ENCODE measurements around the gene LRR1.
"Not testable (repeated sequence)": the region's sequence is repeated elsewhere in the genome, so short reads cannot be mapped to it uniquely, and the experiment has no call there.

Gene LRR1

DNA sequence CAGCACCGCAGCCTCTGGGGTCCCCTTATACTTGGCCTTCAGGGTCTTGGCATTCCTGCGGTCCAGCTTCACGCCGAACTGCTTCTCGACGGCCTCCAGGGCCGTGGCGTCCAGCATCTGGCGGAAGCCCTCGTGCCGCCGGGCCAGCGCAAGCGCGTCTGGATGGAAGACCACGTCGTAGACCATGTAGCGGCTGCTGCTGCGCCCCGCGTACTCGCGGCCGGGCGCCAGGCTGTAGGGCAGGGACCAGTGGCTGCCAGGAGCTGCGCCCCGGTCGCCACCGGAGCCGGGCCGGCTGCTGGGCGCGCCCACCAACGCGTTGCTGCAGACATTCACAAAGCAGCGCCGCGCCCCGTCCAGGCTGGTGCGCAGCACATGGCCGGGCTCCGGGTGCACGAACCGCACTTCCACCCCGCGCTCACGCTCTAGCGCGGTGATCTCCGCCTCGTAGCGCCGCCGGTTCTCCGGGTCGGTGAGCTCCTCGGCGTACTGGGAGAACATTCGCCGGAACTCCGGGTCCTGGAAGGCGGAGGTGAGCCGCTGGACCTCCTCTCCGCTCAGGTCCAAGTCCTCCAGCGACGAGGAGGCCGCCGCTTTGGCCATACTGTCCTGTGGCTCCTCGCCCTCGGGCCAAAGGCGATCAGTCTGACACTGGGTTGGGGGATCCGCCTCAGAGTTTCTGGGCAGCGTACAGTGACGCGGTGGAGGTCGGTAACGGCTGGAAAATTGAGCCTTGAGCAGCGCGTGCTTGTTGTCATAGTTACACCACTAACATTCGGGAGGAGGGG is 36.0 kb downstream of the LRR1 start, which contains the start of gene DNAAF2:
Gene DNAAF2 (minus strand): TSS at position 698 of the 788 bp plus-strand sequence. CDS start 95 bp downstream, at position 603.
- DNase-seq: peak; percentile 76 to 82

DNA sequence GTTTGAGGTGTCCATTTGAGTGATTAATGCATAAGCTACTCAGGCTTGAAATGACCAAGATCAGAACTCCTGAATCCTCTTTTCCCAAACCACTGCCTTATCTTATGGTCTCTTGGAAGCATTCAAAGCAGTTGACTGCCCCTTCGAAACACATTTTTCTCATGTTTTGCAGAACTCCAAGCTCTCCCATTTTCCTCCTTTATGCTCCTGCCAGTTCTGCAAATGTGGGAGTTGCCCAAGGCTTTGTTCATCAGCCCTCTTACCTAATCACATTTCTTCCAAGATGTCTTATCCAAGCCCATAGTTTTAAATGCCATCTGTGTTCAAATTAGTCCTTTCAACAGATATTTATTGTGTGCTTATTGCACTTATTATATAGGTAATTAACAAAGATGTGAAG is 38.1 kb downstream of the LRR1 start:
- no peak for DNase-seq

DNA sequence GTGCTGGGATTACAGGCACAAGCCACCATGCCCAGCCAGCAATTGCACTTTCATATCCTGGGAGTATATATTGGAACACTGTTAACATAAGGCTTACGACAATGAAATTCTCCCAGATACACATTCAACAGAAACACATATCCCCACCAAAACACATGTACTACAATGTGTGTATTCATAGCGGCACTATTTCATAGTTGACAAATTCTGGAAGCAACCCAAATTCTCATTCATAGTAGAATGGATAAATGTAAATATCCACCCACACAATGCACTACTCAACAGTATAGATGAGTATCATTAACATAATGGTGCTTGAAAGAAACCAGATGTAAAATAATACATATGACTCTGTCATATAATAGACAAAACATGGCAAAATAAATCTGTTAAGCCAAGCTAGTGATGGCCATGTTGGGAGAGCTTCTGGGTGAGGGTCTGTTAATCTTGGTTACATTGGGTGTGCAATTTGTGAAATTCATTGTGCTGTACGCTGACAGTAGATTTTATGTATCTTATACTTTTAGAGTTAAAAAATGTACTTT is 38.9 kb downstream of the LRR1 start:
- no peak for DNase-seq

DNA sequence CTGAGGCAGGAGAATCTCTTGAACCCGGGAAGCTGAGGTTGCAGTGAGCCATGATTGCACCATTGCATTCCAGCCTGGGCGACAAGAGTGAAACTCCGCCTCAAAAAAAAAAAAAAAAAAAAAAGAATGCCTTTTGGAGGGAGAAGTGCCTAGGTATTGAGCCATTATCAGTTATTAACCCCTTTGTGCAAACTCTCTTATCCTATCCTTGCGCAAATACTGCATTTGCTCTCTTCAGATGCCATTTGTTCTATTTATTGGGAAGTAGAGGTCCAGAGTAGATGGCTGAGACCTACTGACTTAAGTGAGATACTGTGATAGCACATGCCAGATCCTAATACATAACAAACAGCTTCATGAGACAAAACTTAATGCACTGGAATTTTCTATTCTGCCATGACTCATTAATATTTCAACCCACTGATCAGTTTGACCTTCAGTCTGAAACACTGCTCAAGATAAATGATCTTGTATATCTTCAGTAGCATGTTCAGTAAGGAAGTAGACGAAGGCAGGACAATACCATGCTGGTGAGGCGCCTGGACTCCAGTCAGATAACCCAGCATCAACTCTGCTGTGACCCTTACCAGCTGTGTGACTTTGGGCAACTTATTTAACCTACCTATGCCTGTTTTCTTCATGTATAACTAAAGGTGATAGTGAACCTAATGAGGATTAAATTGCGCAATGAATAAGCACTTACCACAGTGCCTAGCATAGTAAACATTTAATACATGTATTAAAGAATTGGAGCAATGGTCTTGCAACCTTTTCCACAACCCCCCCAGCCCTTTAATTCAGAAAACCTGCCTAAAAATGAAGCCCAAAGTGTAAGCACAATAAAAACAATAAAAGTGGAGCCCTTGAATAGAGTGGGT is 42.0 kb downstream of the LRR1 start:
- DNase-seq: no peak

DNA sequence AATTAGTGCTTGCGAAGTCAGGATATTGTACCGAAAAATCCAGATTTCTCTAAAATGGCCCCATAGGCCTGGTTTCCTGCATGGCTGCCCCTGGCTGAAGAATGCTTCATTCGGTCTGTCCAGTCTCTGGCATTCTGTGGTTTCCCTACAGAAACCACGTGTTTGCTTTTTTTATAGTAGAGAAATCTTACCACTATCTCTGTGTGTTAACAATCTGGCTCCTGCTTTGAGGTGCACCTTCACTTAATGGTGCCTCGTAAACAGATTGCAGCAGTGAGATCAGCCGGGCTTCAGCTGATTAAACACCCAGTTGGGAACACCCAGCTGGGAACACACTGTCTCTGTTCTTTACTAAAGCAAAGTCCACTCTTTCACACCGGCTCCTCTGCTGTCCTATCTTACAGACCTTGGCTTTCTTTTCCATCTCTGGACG is 43.0 kb downstream of the LRR1 start:
- no peak for DNase-seq

DNA sequence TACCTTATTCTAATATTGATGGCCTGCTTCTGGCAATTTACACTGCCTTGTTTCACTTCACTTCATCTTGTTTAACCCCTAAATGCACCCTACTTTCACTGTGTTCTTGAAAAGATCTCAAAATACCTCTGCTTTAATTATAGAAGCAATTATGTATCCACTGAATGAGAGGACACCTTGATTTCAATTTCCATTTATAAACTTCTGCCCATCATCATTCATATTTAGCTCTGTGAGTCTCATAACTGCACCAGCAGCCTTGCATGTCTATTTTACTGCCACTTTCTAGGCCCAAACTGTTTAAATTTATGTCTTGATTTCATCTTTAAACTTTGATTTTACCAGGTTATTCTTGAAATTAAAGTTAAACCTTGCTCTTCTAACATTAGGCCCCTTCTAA is 43.4 kb downstream of the LRR1 start:
- DNase-seq: no peak

DNA sequence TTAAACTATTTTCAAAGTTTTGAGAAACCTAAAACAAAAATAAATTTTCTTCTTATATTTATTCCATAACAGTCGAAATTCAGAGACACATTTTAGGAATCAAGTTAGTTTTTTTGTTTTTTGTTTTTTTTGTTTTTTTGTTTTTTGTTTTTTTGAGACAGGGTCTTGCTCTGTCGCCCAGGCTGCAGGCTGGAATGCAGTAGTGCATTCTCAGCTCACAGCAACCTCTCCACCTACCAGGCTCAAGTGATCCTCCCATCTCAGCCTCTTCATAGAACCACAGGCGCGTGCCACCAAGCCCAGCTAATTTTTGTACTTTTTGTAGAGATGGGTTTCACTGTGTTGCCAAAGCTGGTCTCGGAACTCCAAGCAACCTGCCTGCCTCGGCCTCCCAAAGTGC is 54.8 kb downstream of the LRR1 start:
- no peak for DNase-seq

DNA sequence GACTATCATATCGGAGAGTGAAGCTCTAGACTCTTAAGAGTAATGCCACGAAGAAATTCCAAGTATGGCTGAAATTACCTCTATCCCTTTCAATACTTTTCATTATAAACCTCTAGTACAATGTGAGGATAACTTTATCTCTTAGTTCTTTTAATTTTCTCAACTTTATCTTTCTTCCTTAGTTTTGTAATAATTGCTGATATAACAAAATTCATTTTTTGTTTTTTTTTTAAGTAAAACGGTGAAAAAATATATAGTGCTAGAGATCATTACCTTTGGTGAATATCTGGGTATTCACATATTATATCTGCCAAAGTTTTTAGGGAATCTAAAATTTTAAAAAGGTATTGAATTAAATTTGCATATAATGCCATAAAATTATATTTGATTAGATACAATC is 55.8 kb downstream of the LRR1 start:
- DNase-seq: no peak

DNA sequence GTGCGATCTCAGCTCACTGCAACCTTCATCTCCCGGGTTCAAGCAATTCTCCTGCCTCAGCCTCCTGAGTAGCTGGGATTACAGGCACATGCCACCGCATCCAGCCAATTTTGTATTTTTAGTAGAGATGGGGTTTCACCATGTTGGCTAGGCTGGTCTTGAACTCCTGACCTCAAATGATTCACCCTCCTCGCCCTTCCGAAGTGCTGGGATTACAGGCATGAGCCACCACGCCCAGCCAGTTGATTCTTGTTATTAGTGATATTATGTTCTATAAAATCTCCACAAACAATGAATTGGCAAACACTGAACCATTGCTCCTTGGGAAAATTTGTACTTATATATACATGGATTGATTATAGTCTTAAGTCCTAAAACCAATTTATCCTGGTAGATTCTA is 58.8 kb downstream of the LRR1 start:
- not testable (repeated sequence) for DNase-seq

DNA sequence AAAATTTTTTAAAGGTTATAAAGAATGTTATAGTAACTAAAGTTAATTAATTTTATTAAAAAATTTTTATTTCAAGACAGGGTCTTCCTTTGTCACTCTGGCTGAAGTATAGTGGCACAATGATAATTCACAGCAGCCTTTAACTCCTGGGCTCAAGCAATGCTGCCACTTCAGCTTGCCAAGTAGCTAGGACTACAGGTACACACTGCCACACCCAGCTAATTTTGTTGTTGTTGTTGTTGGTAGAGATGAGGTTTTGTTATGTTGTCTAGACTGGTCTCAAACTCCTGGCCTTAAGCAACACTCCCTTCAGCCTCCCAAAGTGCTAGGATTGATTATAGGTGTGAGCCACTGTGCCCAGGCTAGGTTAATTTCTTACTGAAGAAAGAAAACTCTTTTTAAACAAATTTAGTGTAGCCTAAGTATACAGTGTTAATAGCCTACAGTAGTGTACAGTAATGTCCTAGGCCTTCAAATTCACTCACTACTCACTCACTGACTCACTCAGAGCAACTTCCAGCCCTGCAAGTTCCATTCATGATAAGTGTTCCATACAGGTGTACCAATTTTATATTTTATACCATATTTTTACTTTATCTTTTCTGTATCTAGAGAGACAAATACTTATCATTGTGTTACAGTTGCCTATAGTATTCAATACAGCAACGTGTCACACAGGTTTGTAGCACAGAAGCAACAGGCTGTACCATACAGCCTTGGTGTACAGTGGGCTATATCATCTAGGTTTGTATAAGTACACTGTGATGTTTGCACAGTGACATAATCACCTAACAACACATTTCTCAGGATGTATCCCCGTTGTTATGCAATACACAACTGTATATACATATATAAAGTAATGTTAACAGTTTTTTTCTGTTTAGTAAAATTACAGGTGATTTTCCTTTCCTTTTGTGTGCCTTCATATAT is 61.1 kb downstream of the LRR1 start:
- DNase-seq: no peak

Data from CD4-positive, alpha-beta T cell treated with Interleukin-4 for 1 hour (primary cell).